ENCODE data around the gene ANGEL2. TPM values are rescaled to one million over a fixed set of nuclear protein-coding genes. Genes with fewer than 3 reads are reported as not detected.

The ANGEL2 gene
- total and polyA plus RNA-seq, 4 donors, result 38.4 to 63.9 (median 47.3) TPM

DNA sequence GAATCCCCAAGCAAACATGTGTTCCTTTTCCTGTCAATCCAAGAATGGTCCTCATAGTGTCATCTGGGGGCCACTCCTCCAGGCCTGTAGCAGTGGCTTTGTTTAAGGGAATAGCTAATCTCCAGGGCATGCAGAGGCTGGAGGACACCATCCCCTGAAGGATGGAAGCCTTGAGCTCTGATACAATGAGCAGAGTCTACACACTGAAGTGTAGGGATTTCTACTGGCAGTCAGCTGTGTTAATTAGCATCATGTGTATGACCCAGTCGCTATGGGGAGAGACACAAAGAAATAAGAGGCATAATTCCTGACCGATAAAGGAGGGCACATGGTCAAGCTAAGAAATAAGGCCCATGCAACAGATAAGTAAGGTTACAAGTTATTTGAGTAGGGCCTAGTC is 29.1 kb downstream of the ANGEL2 start:
- Histone ChIP-seq H3K36me3 (ENCODE audit: control insufficient read depth, insufficient read depth, low read length) (peaks cover 2% of the 10 kb centered on the region), H3K9me3 (ENCODE audit: control insufficient read depth, insufficient read depth, low read length) (no peaks in the 10 kb centered on the region), H3K27me3 (ENCODE audit: control insufficient read depth, insufficient read depth, low read length) (no peaks in the 10 kb centered on the region), H3K4me1 (ENCODE audit: control insufficient read depth, insufficient read depth, low read length) (peaks cover 9% of the 10 kb centered on the region), H3K4me3 (ENCODE audit: low read depth, low read length) (no peak overlapping the region), H3K27ac (ENCODE audit: low read depth, low read length) (no peak overlapping the region)
- WGBS (ENCODE audit: insufficient coverage), result 74% methylated on average over 2 of the region's 2 CpGs
- DNase-seq (ENCODE audit: low read depth in 4 of 6, low spot score in 6 of 6), result no peak

DNA sequence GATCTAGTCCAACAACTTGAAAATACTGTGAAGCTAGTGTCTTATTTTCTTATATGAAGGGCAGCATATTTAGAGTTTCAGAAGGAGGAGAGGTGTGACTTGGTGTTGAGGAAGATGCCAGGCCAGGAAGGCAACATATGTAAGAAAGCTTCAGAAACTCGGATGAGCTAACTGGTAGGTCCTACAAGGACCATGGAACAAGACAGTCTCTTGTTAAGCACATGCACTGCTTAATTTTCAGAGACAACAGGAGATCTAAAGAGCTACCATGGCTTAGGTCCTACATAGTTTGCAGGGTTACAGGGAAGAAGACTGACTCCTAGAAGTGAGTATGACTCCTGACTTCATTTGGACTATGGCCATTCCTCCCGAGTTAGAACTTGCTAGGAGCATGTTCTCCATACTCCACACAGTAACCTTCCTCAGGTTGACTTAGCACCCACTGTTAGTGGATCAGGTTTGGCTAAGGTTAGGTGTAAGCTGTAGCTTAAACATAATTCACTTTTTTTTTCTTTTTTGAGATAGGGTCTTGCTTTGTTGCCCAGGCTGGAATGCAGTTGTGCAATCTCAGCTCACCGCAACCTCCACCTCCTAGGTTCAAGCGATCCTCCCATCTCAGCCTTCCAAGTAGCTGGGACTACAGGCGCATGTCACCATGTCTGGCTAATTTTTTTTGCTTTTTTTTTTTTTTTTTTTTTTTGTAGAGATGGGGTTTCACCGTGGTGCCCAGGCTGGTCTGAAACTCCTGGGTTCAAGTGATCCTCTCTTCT is 31.0 kb downstream of the ANGEL2 start:
- Histone ChIP-seq H3K27ac (ENCODE audit: low read depth, low read length) (no peak overlapping the region), H3K4me3 (ENCODE audit: low read depth, low read length) (no peak overlapping the region)
- WGBS (ENCODE audit: insufficient coverage), result 94% methylated on average over 2 of the region's 6 CpGs

DNA sequence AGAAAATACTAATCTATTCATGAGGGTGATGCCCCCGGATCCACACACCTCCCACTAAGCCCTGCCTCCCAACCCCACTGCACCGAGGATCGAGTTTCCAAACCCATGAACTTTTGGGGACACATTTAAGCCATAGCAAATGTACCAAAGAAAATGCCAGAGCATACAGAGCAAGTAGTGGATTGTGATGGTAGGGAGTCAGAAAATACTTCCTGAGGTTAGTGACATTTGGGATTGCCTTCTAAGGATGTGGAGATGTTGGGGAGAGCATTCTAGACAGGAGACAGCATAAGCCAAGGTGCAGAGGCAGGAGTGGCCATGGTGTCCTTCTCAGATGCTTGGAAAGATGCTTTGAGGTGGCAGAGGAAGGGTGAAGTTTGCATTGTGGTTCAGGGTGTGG is 32.2 kb downstream of the ANGEL2 start:
- Histone ChIP-seq H3K4me1 (ENCODE audit: control insufficient read depth, insufficient read depth, low read length) (peaks cover 24% of the 10 kb centered on the region), H3K27me3 (ENCODE audit: control insufficient read depth, insufficient read depth, low read length) (no peaks in the 10 kb centered on the region), H3K36me3 (ENCODE audit: control insufficient read depth, insufficient read depth, low read length) (peaks cover 8% of the 10 kb centered on the region), H3K4me3 (ENCODE audit: low read depth, low read length) (no peak overlapping the region), H3K27ac (ENCODE audit: low read depth, low read length) (no peak overlapping the region), H3K9me3 (ENCODE audit: control insufficient read depth, insufficient read depth, low read length) (no peaks in the 10 kb centered on the region)
- WGBS (ENCODE audit: insufficient coverage), result no CpG with 5 or more reads among the region's 3 CpGs
- no peak for DNase-seq (ENCODE audit: low read depth in 4 of 6, low spot score in 6 of 6)

More for the DNA sequence above, 31.0 kb downstream of the ANGEL2 start:
- Histone ChIP-seq H3K4me1 (ENCODE audit: control insufficient read depth, insufficient read depth, low read length) (peaks cover 24% of the 10 kb centered on the region), H3K27me3 (ENCODE audit: control insufficient read depth, insufficient read depth, low read length) (no peaks in the 10 kb centered on the region), H3K36me3 (ENCODE audit: control insufficient read depth, insufficient read depth, low read length) (peaks cover 7% of the 10 kb centered on the region), H3K9me3 (ENCODE audit: control insufficient read depth, insufficient read depth, low read length) (no peaks in the 10 kb centered on the region)
- no peak for DNase-seq (ENCODE audit: low read depth in 4 of 6, low spot score in 6 of 6)

DNA sequence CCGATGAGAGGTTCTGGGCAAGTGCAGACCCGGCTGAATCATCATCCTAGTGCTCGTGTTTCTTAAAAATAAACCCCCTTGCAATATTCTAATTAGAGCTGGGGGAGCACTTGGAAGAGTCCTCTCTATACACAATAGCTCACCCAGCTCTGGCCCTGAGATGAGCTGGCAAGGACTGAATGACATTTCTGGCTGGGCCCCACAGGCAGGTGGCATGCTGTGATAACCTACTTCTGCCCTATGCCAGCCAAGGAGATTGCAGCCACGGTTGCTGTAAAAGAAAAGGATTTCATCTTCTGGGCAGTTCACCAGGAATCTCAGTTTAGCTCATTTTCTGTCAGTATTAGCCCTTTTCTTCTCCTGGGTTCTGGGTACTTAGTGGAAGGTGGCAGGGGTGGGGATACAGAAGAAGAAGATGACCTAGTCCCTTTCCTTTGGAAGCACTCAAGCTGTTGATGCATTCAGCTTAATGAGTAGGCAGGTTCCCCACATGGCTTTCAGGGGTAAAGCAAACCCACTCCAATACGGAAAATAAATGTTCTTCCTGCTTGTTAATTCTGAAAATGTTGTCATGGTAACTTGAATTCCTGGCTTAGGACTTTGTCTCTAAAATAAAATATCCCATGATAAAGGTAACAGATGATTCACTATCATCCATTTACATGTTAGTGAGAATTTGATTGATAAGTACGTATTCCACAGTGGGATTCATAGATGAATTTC is 33.1 kb downstream of the ANGEL2 start:
- no peaks in the 10 kb centered on the region for H3K9me3 ChIP-seq (ENCODE audit: control insufficient read depth, insufficient read depth, low read length)
- H3K4me3 ChIP-seq (ENCODE audit: low read depth, low read length), result no peak overlapping the region
- 20% methylated on average over 1 of the region's 6 CpGs for WGBS (ENCODE audit: insufficient coverage)
- H3K36me3 ChIP-seq (ENCODE audit: control insufficient read depth, insufficient read depth, low read length), result peaks cover 16% of the 10 kb centered on the region
- H3K27me3 ChIP-seq (ENCODE audit: control insufficient read depth, insufficient read depth, low read length), result no peaks in the 10 kb centered on the region
- H3K4me1 ChIP-seq (ENCODE audit: control insufficient read depth, insufficient read depth, low read length), result peaks cover 24% of the 10 kb centered on the region
- H3K27ac ChIP-seq (ENCODE audit: low read depth, low read length), result no peak overlapping the region
- DNase-seq (ENCODE audit: low read depth in 4 of 6, low spot score in 6 of 6), result peak in 1 of 6 donors; percentile 32

DNA sequence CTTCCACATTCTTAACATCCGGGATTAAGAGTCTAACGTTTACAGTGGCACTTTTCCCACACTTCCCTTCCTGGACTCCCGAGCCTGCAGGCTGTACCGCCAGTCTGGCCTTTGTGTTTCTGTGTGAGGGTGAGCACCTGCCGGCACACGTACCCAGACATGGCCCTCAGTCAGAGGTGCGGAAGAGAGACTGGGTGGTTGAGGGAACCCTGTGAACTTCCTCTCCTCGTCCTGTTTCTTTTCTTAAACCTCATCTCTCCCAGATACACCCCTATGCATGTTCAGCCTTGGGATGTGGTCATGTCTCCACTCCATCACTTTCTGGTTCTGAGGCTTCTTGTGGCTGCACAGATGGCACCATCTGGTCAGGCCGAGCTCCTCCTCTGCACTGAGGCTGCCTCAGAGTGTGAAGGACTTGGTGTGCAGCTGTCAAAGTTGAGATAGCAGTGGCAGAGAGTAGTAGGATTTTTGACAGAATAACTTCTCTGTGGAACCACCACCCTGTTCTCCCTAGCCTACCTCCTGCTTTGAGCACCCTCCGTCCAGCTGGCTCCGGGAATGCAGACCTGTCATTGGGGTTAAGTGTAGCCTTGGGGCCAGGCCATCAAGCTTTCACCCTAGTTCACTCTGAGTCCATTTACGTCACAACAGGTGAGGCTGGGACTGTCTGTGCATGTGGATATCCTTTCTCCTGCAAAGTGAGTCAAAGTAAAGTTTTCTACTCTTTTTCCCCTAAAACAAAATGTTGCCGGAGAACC is 33.9 kb downstream of the ANGEL2 start:
- H3K9me3 ChIP-seq (ENCODE audit: control insufficient read depth, insufficient read depth, low read length), result no peaks in the 10 kb centered on the region
- peaks cover 23% of the 10 kb centered on the region for H3K36me3 ChIP-seq (ENCODE audit: control insufficient read depth, insufficient read depth, low read length)
- WGBS (ENCODE audit: insufficient coverage), result 92% methylated on average over 4 of the region's 13 CpGs
- H3K27ac ChIP-seq (ENCODE audit: low read depth, low read length), result no peak overlapping the region
- no peak for DNase-seq (ENCODE audit: low read depth in 4 of 6, low spot score in 6 of 6)
- H3K4me3 ChIP-seq (ENCODE audit: low read depth, low read length), result no peak overlapping the region
- H3K4me1 ChIP-seq (ENCODE audit: control insufficient read depth, insufficient read depth, low read length), result peaks cover 24% of the 10 kb centered on the region
- no peaks in the 10 kb centered on the region for H3K27me3 ChIP-seq (ENCODE audit: control insufficient read depth, insufficient read depth, low read length)

DNA sequence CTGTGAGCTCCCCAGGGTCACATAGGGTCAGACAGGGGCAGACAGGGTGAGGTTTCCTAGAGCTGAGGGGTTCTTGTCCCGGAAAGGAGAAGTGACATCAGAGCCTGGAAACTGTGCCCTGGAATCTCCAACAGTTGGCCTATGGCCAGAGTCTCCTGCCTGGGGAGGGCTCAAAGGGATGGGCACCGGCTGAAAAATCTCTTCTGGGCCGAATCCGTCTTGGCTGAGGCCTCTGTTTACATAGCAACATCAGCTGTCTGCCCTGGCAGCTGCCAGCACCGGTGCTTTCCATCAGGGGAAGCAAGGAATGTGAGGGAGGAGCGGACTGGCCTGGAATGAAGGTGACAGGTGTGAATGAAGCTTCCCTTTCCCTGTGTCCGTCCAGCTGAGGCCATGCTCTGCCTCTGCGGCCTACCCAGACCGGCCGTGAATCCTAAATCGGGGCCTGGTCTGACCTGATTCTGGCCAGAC is 34.6 kb downstream of the ANGEL2 start:
- 43% methylated on average over 11 of the region's 11 CpGs for WGBS (ENCODE audit: insufficient coverage)
- Histone ChIP-seq H3K36me3 (ENCODE audit: control insufficient read depth, insufficient read depth, low read length) (peaks cover 27% of the 10 kb centered on the region), H3K4me1 (ENCODE audit: control insufficient read depth, insufficient read depth, low read length) (peaks cover 24% of the 10 kb centered on the region), H3K27me3 (ENCODE audit: control insufficient read depth, insufficient read depth, low read length) (no peaks in the 10 kb centered on the region), H3K4me3 (ENCODE audit: low read depth, low read length) (no peak overlapping the region), H3K27ac (ENCODE audit: low read depth, low read length) (no peak overlapping the region), H3K9me3 (ENCODE audit: control insufficient read depth, insufficient read depth, low read length) (no peaks in the 10 kb centered on the region)
- DNase-seq (ENCODE audit: low read depth in 4 of 6, low spot score in 6 of 6), result peak in 4 of 6 donors; percentile 10 to 64 (median 38)

DNA sequence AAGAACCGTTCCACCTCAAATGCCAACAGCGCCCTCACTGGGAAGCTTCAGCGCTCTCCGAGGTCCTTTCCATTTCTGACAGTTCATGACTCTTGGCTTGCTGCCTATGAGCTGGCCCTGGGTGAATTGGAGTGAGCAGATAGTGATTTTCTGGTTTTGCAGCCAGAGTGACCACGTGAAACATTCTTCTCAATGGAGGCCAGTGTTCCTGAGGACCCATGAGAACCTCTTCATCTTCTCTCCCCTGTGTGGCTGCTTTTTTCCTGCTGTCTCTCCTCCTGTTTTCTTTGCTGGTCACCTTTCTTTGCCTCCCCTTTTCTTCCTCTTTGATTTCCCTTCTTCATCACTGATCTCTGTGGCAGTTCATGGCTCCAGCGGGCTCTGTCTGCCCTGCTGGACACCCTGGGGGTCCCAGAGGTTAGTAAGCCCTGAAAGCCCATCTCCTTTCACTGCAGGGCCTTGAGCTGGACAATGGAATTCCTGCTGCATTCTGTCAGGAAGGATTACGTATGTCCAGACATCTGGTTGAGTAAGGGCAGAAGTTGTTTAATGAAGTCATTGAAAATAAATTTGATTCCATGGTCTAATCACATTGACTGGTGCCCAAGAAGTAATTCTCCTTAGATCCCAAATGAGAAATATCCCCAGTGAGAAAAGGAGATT is 35.4 kb downstream of the ANGEL2 start:
- H3K36me3 ChIP-seq (ENCODE audit: control insufficient read depth, insufficient read depth, low read length), result peaks cover 30% of the 10 kb centered on the region
- no peaks in the 10 kb centered on the region for H3K9me3 ChIP-seq (ENCODE audit: control insufficient read depth, insufficient read depth, low read length)
- no peaks in the 10 kb centered on the region for H3K27me3 ChIP-seq (ENCODE audit: control insufficient read depth, insufficient read depth, low read length)
- DNase-seq (ENCODE audit: low read depth in 4 of 6, low spot score in 6 of 6), result no peak
- H3K27ac ChIP-seq (ENCODE audit: low read depth, low read length), result no peak overlapping the region
- peaks cover 24% of the 10 kb centered on the region for H3K4me1 ChIP-seq (ENCODE audit: control insufficient read depth, insufficient read depth, low read length)
- 80% methylated on average over 1 of the region's 7 CpGs for WGBS (ENCODE audit: insufficient coverage)
- no peak overlapping the region for H3K4me3 ChIP-seq (ENCODE audit: low read depth, low read length)

DNA sequence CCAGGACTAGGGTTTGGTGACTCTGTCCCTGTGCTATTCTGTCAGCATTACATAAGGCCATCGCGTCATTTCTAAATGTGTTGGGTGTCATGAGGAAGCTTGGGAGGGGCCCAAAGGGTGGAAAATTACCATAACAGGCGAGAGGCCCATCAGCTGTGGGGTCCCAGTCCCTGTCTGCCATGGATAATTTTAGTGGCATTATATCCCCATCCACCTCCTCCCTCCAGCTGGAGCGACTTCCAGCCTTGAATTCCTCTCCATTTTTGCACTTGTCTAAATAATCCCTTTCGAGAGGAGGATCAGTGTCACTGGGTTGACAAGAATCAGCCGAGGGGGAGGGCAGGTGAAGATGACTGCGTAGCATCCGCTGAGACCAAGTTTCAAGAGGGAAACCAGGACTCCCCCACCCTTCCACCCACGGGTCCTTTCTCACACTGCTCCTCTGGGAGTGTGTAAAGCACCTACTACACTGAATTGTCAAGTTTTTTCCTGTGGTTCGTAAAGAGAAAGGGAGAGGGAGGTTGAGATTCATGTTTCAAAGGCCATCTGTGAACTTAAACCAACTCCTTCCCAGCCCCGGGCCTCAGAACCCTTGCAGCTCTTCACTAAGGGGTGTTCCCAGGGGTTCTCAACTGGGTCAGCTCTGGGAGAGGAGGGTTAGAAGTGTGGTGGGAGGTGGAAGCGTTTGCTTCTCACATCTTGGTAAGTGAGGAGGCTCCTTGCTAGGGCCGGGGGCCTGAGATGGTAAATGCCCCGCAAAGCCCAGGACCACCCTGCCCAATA is 36.1 kb downstream of the ANGEL2 start:
- H3K4me1 ChIP-seq (ENCODE audit: control insufficient read depth, insufficient read depth, low read length), result peaks cover 24% of the 10 kb centered on the region
- H3K36me3 ChIP-seq (ENCODE audit: control insufficient read depth, insufficient read depth, low read length), result peaks cover 33% of the 10 kb centered on the region
- H3K27ac ChIP-seq (ENCODE audit: low read depth, low read length), result no peak overlapping the region
- no peaks in the 10 kb centered on the region for H3K27me3 ChIP-seq (ENCODE audit: control insufficient read depth, insufficient read depth, low read length)
- 100% methylated on average over 4 of the region's 14 CpGs for WGBS (ENCODE audit: insufficient coverage)
- no peak overlapping the region for H3K4me3 ChIP-seq (ENCODE audit: low read depth, low read length)
- DNase-seq (ENCODE audit: low read depth in 4 of 6, low spot score in 6 of 6), result no peak
- H3K9me3 ChIP-seq (ENCODE audit: control insufficient read depth, insufficient read depth, low read length), result no peaks in the 10 kb centered on the region

All from spinal cord (tissue), 10 donors.